Globus pallidus (tissue), 1 donor: ENCODE data around the gene SYTL1.

Experiments used
- DNase-seq: peaks from one replicate; pipeline ENCODE4 v3.0.0-alpha.2; 2015; ENCODE audit warnings: low spot score

Gene SYTL1

GRCh38 chr1:27403065-27403726 lies 61.4 kb downstream of the SYTL1 start:
- no peak for DNase-seq
